ENCODE results near the gene PRR14L.

PRR14L gene

GRCh38 chr22:31738566-31738965, 11.4 kb downstream of the PRR14L start:
- Histone ChIP-seq H3K79me2 (ENCODE audit: low read length) (peaks cover 67% of the 10 kb centered on the region), H3K27me3 (replicated peaks; ENCODE audit: insufficient read depth, low read length) (no peaks in the 10 kb centered on the region), H3F3A (ENCODE audit: insufficient read depth, low read length) (no peaks in the 10 kb centered on the region), H3K9ac (ENCODE audit: low read length) (no peak overlapping the region), H3K9me3 (replicated peaks; ENCODE audit: insufficient read depth, low read length) (no peaks in the 10 kb centered on the region), H3K4me2 (ENCODE audit: low read depth, low read length) (no peak overlapping the region), H4K20me1 (ENCODE audit: insufficient read depth, low read length) (no peaks in the 10 kb centered on the region), H3K9me2 (replicated peaks; ENCODE audit: insufficient read depth, low read length) (no peaks in the 10 kb centered on the region), H3K36me3 (replicated peaks; ENCODE audit: insufficient read depth, low read length) (peaks cover 3% of the 10 kb centered on the region; the same call in 1 of the 2 replicates), H3K4me3 (ENCODE audit: low read length) (no peak overlapping the region), H2AFZ (ENCODE audit: low read length) (no peak overlapping the region), H3K27ac (ENCODE audit: low read length) (no peak overlapping the region), H3K4me1 (ENCODE audit: low read length) (no peaks in the 10 kb centered on the region)
- DNase-seq, result no peak
- TF ChIP-seq EZH2phosphoT487 (IDR thresholded peaks at IDR 0.05; ENCODE audit: low read length), result no peak
- no peak for TF ChIP-seq EZH2 (optimal IDR thresholded peaks at IDR 0.05; ENCODE audit: low read depth, low read length)
- TF ChIP-seq, protein P1, sequence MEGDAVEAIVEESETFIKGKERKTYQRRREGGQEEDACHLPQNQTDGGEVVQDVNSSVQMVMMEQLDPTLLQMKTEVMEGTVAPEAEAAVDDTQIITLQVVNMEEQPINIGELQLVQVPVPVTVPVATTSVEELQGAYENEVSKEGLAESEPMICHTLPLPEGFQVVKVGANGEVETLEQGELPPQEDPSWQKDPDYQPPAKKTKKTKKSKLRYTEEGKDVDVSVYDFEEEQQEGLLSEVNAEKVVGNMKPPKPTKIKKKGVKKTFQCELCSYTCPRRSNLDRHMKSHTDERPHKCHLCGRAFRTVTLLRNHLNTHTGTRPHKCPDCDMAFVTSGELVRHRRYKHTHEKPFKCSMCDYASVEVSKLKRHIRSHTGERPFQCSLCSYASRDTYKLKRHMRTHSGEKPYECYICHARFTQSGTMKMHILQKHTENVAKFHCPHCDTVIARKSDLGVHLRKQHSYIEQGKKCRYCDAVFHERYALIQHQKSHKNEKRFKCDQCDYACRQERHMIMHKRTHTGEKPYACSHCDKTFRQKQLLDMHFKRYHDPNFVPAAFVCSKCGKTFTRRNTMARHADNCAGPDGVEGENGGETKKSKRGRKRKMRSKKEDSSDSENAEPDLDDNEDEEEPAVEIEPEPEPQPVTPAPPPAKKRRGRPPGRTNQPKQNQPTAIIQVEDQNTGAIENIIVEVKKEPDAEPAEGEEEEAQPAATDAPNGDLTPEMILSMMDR (IDR thresholded peaks at IDR 0.05; ENCODE audit: low read length), result no peak

GRCh38 chr22:31737932-31738331, 12.0 kb downstream of the PRR14L start:
- no peak overlapping the region for H3K4me2 ChIP-seq (ENCODE audit: low read depth, low read length)
- H3K9ac ChIP-seq (ENCODE audit: low read length), result no peak overlapping the region
- peaks cover 3% of the 10 kb centered on the region; the same call in 1 of the 2 replicates for H3K36me3 ChIP-seq (replicated peaks; ENCODE audit: insufficient read depth, low read length)
- H3F3A ChIP-seq (ENCODE audit: insufficient read depth, low read length), result no peaks in the 10 kb centered on the region
- no peaks in the 10 kb centered on the region for H3K9me2 ChIP-seq (replicated peaks; ENCODE audit: insufficient read depth, low read length)
- no peaks in the 10 kb centered on the region for H3K4me1 ChIP-seq (ENCODE audit: low read length)
- H3K4me3 ChIP-seq (ENCODE audit: low read length), result no peak overlapping the region
- no peak for DNase-seq
- no peaks in the 10 kb centered on the region for H3K9me3 ChIP-seq (replicated peaks; ENCODE audit: insufficient read depth, low read length)
- TF ChIP-seq, protein P1 (IDR thresholded peaks at IDR 0.05; ENCODE audit: low read length), result no peak
- no peak for TF ChIP-seq EZH2 (optimal IDR thresholded peaks at IDR 0.05; ENCODE audit: low read depth, low read length)
- TF ChIP-seq EZH2phosphoT487 (IDR thresholded peaks at IDR 0.05; ENCODE audit: low read length), result no peak
- H3K27ac ChIP-seq (ENCODE audit: low read length), result no peak overlapping the region
- H4K20me1 ChIP-seq (ENCODE audit: insufficient read depth, low read length), result no peaks in the 10 kb centered on the region
- peaks cover 65% of the 10 kb centered on the region for H3K79me2 ChIP-seq (ENCODE audit: low read length)
- no peak overlapping the region for H2AFZ ChIP-seq (ENCODE audit: low read length)
- no peaks in the 10 kb centered on the region for H3K27me3 ChIP-seq (replicated peaks; ENCODE audit: insufficient read depth, low read length)

GRCh38 chr22:31736458-31736857, 13.5 kb downstream of the PRR14L start:
- no peak for TF ChIP-seq EZH2phosphoT487 (IDR thresholded peaks at IDR 0.05; ENCODE audit: low read length)
- TF ChIP-seq EZH2 (optimal IDR thresholded peaks at IDR 0.05; ENCODE audit: low read depth, low read length), result no peak
- TF ChIP-seq, protein P1 (IDR thresholded peaks at IDR 0.05; ENCODE audit: low read length), result no peak

More at GRCh38 chr22:31736458-31736857, 13.5 kb downstream of the PRR14L start:
- H2AFZ ChIP-seq (ENCODE audit: low read length), result no peak overlapping the region
- no peak overlapping the region for H3K4me3 ChIP-seq (ENCODE audit: low read length)
- no peaks in the 10 kb centered on the region for H3K9me3 ChIP-seq (replicated peaks; ENCODE audit: insufficient read depth, low read length)
- H3F3A ChIP-seq (ENCODE audit: insufficient read depth, low read length), result no peaks in the 10 kb centered on the region
- no peak for DNase-seq
- H3K27ac ChIP-seq (ENCODE audit: low read length), result no peak overlapping the region
- H4K20me1 ChIP-seq (ENCODE audit: insufficient read depth, low read length), result no peaks in the 10 kb centered on the region
- H3K79me2 ChIP-seq (ENCODE audit: low read length), result peaks cover 61% of the 10 kb centered on the region
- H3K36me3 ChIP-seq (replicated peaks; ENCODE audit: insufficient read depth, low read length), result peaks cover 3% of the 10 kb centered on the region; the same call in 1 of the 2 replicates
- H3K9ac ChIP-seq (ENCODE audit: low read length), result no peak overlapping the region
- H3K9me2 ChIP-seq (replicated peaks; ENCODE audit: insufficient read depth, low read length), result no peaks in the 10 kb centered on the region
- no peaks in the 10 kb centered on the region for H3K4me1 ChIP-seq (ENCODE audit: low read length)
- H3K27me3 ChIP-seq (replicated peaks; ENCODE audit: insufficient read depth, low read length), result no peaks in the 10 kb centered on the region
- H3K4me2 ChIP-seq (ENCODE audit: low read depth, low read length), result no peak overlapping the region

Data from MM.1S (cell line).